GM19468 (cell line): ENCODE data around the gene ASPRV1.
"Not testable (repeated sequence)": the region's sequence is repeated elsewhere in the genome, so short reads cannot be mapped to it uniquely, and the experiment has no call there.

Source experiments
- ATAC-seq: cut with Tn5 transposase; IDR thresholded peaks from one replicate; pipeline ENCODE4 v1.9.1; 2021; ENCODE audit warnings: mild to moderate bottlenecking, moderate library complexity, moderate number of reproducible peaks; ENCODE audit not compliant: unreplicated experiment; ENCODE audit errors: extremely low read depth

The ASPRV1 gene

GRCh38 chr2:69961496-69961895 is at the start of gene ASPRV1:
TSS of gene ASPRV1 (minus strand) at chr2:69961631. CDS start at chr2:69961436, 195 bp downstream.
- ATAC-seq, result no peak

GRCh38 chr2:70010576-70011111 is 49.2 kb upstream of the ASPRV1 start:
- no peak for ATAC-seq

DNA sequence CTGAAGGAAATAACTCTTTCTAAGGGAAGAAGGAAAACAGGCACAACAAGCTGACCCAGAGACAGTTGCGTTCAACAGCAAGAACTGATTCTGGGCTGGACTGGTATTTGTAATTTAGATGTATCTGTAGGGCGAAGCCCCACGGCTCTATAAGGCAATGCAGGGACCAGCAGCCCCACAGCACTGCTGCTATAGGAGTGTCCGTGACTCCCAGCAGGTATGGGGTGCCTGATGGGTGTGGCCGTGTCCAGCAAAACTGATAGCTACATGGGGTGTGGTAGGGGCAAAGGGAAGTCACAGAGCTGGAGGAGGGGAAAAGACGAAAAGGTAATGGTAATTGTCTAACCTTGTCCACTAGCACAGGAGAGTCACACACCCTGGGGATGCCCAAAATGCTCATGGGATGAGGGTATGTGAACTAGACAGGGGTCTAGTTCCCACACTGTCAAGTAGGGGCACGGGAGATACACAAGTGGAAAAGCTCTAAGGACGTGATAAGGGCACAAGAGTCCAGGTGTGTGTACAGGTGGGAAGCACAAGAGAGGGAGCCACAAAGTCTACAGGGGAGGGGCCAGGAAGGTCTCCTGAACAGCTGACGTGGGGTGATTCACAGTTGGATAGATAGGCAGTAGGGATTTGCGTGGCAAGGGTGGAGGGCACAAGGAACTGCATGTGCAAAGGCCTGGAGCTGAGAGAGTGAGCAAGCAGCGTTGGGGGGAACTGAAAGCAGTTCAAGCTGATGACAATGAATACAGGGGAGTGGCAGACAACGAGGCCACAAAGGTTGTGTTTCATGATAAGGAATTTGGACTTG is 48.5 kb upstream of the ASPRV1 start:
- ATAC-seq, result no peak

DNA sequence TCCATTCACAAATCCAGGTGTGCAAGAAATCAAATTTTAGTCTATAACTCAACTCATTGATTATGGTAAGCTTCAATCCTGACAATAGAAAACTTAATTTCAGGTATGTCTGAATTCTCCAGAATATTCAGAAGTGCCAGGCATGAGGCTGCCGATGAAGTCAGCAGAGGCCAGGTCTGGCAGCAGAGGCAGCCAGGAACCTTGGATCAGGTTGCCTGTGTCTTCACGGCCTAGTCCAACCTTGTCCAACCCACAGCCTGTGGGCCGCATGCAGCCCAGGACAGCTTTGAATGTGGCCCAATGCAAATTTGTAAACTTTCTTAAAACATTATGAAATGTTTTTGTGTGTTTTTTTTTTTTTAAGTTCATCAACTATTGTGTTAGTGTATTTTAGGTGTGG is 46.9 kb upstream of the ASPRV1 start:
- no peak for ATAC-seq

GRCh38 chr2:70007151-70007550 is 45.7 kb upstream of the ASPRV1 start:
- no peak for ATAC-seq

DNA sequence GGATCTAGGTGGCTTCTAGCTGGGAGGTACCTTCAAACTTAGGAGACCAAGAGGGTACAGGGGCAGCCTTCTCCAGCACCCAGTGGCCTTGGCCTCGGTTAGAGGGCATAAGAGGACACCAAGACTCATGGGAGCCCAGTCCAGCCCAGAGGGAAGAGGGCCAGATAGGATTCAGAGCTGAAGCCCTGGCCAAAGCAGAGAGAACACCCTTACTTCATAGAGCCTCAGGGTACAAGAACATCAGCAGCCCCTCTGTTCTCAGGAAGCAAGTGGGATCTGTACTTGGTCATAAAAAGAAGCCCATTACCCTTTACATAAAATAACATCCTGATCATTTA is 45.0 kb upstream of the ASPRV1 start:
- no peak for ATAC-seq

DNA sequence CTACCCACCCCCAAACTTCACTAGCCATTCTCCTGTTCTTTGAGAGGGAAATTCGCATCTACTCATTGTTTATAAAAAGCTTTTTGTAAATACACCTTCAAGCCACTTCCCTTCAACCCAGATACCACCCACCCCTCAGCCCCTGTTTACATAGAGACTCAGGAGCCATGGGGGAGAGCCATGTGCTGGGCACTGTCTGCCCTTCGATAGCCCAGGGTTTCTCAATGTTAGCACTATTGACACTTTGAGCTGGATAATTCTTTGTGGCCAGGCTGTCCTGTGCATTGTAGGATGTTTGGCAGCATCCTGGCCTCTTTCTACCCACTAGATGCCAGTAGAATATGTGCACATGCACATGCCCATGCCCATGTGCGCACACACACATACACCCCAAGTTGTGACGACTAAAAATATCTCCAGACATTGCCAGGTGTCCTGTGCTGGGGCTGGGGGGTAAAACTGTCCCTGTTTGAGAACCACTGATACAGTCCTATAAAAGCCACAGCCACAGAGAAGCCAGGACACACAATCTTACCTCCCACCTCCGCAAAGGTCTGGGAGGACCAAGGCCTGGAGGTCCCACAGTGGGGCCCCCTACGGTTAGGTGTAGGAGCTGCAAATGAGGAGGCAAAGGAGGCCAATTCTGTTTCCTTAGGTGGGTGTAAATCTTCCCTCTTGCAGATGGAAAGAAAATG is 44.5 kb upstream of the ASPRV1 start:
- no peak for ATAC-seq

DNA sequence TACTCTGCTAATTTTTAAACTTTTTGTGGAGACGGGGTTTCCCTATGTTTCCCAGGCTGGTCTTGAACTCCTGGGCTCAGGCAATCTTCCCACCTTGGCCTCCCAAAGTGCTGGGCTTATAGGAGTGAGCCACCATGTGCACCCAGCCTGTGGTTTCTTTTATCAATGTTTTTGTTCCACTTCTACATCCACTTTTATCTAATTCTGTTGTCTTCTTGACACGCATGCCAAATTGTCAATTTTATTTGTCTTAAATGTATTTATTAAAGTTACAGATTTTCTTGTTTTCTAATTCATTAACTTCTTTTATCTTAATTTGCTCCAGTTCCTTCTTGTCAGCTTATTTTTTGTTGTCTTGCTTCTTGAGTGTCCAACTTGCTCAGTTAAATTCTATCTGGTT is 43.8 kb upstream of the ASPRV1 start:
- ATAC-seq, result no peak

GRCh38 chr2:70003093-70003830 is 41.8 kb upstream of the ASPRV1 start:
- ATAC-seq, result no peak

GRCh38 chr2:70002241-70002899 is 40.9 kb upstream of the ASPRV1 start:
- no peak for ATAC-seq

GRCh38 chr2:70000529-70000928 is 39.1 kb upstream of the ASPRV1 start:
- not testable (repeated sequence) for ATAC-seq

GRCh38 chr2:69998761-69999160 is 37.3 kb upstream of the ASPRV1 start:
- ATAC-seq, result no peak

- ATAC-seq, result no peak
Observed at GRCh38 chr2:69997015-69997830, 35.8 kb upstream of the ASPRV1 start.

DNA sequence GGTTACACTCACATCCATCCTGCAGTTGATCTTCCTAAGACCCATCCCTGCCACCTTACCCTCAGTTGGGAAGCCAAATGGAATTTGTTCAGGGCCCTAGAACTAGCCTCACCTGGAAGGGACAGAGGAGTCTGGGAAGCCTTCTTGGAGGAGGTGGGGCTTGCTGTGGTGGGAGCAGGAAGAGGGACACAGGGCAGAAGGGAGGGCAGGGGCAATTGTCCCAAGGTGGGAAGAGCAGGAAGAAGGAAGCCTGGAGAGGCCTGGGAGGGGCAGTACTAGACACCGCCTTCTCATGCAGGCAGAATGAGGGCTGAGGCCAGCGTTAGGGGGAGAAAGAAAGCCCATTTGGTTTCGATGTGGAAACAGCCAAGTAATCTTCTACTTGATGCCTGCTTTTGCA is 34.1 kb upstream of the ASPRV1 start:
- ATAC-seq, result no peak

- no peak for ATAC-seq
Observed at GRCh38 chr2:69994166-69994565, 32.7 kb upstream of the ASPRV1 start.

DNA sequence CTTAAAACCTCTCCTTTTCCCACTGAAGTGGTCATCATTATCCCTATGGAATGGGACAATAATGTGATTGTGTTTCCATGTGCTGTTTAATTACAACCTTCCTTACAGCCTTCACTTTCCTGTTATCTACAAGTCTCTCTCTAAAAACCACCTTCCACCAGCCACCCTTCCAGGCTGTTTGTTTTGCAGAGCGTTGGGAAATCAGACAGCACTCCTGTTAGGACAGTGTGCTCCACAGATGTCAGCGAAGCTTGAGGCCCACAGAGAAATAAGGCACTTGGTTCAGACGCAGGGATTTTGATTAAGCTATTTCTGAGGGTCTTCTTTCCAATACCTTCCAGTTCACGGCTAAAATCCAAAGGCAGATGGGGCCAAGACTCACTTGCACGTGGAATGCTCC is 32.3 kb upstream of the ASPRV1 start:
- no peak for ATAC-seq

GRCh38 chr2:69993048-69993565 is 31.7 kb upstream of the ASPRV1 start:
- no peak for ATAC-seq

DNA sequence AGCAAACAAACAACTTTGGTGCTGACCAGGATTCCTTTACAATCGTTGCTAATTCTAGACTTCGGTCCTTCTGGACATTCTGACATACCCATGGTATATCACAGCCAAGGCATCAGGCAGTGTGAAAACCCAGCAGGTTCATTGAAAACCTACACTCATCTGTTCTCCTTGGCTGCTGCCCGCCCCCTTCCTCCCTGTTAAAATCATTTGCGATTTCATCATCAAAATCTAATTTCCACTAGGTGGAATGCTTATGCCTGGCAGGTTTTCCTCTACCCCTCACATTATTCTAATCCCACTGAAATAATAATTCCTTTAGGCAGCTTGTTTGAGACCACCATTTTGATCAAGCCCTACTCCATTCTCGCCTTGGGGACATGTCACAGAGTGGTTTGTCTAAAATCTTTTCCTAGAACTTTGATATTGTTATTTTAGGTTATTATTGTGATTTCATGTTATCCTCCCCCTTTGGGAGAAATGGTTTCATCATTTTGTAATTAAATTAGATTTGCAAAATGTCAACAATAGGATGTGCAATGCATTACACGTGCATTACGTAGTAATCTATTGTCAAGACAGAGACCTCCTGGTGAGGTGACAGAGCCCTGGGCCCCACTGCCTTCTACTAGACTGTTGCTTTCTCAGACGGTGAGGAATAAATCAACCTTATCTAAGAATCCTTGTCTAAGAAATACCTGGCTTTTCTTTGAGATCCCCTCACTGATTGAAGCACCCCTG is 31.0 kb upstream of the ASPRV1 start:
- ATAC-seq, result no peak
